Measurements from ENCODE around the gene MAPK12. TPM values are rescaled to one million over a fixed set of nuclear protein-coding genes. Genes with fewer than 3 reads are reported as not detected.

Gene MAPK12
- total RNA-seq, 1 experiment from 2014 or later: 86.7 TPM

- H3K4me3 ChIP-seq (replicated peaks in 1 of 2; ENCODE audit: low read depth in 1 of 2, low read length in 2 of 2): no peak overlapping the region
- RAD21 ChIA-PET (ENCODE audit: low non-redundant PET in 1 of 2, low total read pairs in 2 of 2, uncharacterized antibody in 2 of 2, unreplicated experiment in 2 of 2): no interaction called here
- intact Hi-C loops (cut with micrococcal nuclease): no loop called here
- ATAC-seq (no peak), DNase-seq (ENCODE audit: low read depth, low spot score) (no peak)
- H3K27me3 ChIP-seq (ENCODE audit: insufficient read depth, low read length): no peaks in the 10 kb centered on the region
- H3K36me3 ChIP-seq (ENCODE audit: control insufficient read depth in 1 of 2, insufficient read depth in 2 of 2, low read length in 2 of 2): peaks cover 29 to 61% of the 10 kb centered on the region in 2 experiments
- POLR2A ChIA-PET: no interaction called here
- no peak overlapping the region for H3K4me2 ChIP-seq (ENCODE audit: low read length)
- H3K9me2 ChIP-seq (ENCODE audit: insufficient read depth): no peaks in the 10 kb centered on the region
- no peak overlapping the region for H2AFZ ChIP-seq (ENCODE audit: low read depth, low read length, poor library complexity, severe bottlenecking)
- H3K79me2 ChIP-seq (ENCODE audit: insufficient read depth, low read length): peaks cover 54% of the 10 kb centered on the region
- no peak overlapping the region; the same call in 1 of the 2 replicates for H3K27ac ChIP-seq (ENCODE audit: low read depth, low read length)
- CTCF ChIA-PET: no interaction called here
- no peak for TF ChIP-seq ZNF274 (IDR thresholded peaks at IDR 0.05; ENCODE audit: low read depth, low read length)
- TF ChIP-seq ATF3 (IDR thresholded peaks at IDR 0.05): no peak
- TF ChIP-seq SIN3A (IDR thresholded peaks at IDR 0.05; ENCODE audit: low read depth): no peak
- no peak for TF ChIP-seq RAD21 (IDR thresholded peaks at IDR 0.05; ENCODE audit: low read depth)
- no peak for TF ChIP-seq TCF7L2 (IDR thresholded peaks at IDR 0.05; ENCODE audit: borderline replicate concordance, extremely low read depth, insufficient read depth, insufficient read length)
- TF ChIP-seq EZH2 (IDR thresholded peaks at IDR 0.05): no peak
- no peak for TF ChIP-seq CBX3 (IDR thresholded peaks at IDR 0.05; ENCODE audit: low read depth)
- no peak for TF ChIP-seq FOSL1 (IDR thresholded peaks at IDR 0.05; ENCODE audit: low read depth)
- no peak for TF ChIP-seq EZH2phosphoT487 (IDR thresholded peaks at IDR 0.05; ENCODE audit: borderline replicate concordance)
- TF ChIP-seq POLR2A (IDR thresholded peaks at IDR 0.05; ENCODE audit: borderline replicate concordance, extremely low read depth, insufficient read depth, insufficient read length): no peak
- TF ChIP-seq JUND (IDR thresholded peaks at IDR 0.05): no peak
- TF ChIP-seq ZFX (IDR thresholded peaks at IDR 0.05): no peak
- TF ChIP-seq ZBTB33 (IDR thresholded peaks at IDR 0.05; ENCODE audit: extremely low read depth, insufficient replicate concordance, low read length): no peak
- no peak for TF ChIP-seq SP1 (IDR thresholded peaks at IDR 0.05; ENCODE audit: low read depth)
- TF ChIP-seq CTCF (IDR thresholded peaks at IDR 0.05 in 2 of 3, conservative IDR thresholded peaks at IDR 0.05 in 1 of 3; ENCODE audit: borderline replicate concordance in 1 of 3, insufficient read depth in 1 of 3, low read depth in 2 of 3, low read length in 2 of 3): no peak
- TF ChIP-seq REST (IDR thresholded peaks at IDR 0.05; ENCODE audit: low read depth): no peak
- no peak for TF ChIP-seq YY1 (IDR thresholded peaks at IDR 0.05; ENCODE audit: extremely low read depth, insufficient replicate concordance, low read depth, low read length)
- H3K9me3 ChIP-seq (ENCODE audit: control insufficient read depth in 1 of 2, insufficient read depth in 1 of 2, low read depth in 1 of 2, low read length in 2 of 2): no peaks in the 10 kb centered on the region
- BruUV-seq (replicated peaks): no TSS peak
- H3K9ac ChIP-seq (ENCODE audit: low read length): no peak overlapping the region
- peaks cover 20 to 28% of the 10 kb centered on the region in 2 experiments for H3K4me1 ChIP-seq (ENCODE audit: control insufficient read depth in 1 of 2, insufficient read depth in 2 of 2, low read length in 2 of 2)
- H4K20me1 ChIP-seq (ENCODE audit: insufficient read depth): no peaks in the 10 kb centered on the region
Measured at GRCh38 chr22:50285568-50286229, 24.2 kb upstream of the MAPK12 start.
